Measurements from ENCODE around the gene OR51T1.

Gene OR51T1

GRCh38 chr11:4865855-4866254 lies 15.8 kb upstream of the OR51T1 start:
- H3K9me2 ChIP-seq (replicated peaks; ENCODE audit: control insufficient read depth, low read length): no peaks in the 10 kb centered on the region
- no peak overlapping the region for H3K4me3 ChIP-seq (ENCODE audit: low read length)
- no peaks in the 10 kb centered on the region for H3K9me3 ChIP-seq (ENCODE audit: control insufficient read depth, insufficient read depth, low read length)

GRCh38 chr11:4881188-4881587 lies 512 bp upstream of the OR51T1 start:
- Histone ChIP-seq H3K4me1 (ENCODE audit: control insufficient read depth, low read length) (no peaks in the 10 kb centered on the region), H3K36me3 (ENCODE audit: control insufficient read depth, low read length) (no peaks in the 10 kb centered on the region), H3F3A (ENCODE audit: control insufficient read depth, insufficient read depth) (no peaks in the 10 kb centered on the region), H3K9me2 (replicated peaks; ENCODE audit: control insufficient read depth, low read length) (no peaks in the 10 kb centered on the region), H3K79me2 (ENCODE audit: control insufficient read depth, low read length) (no peaks in the 10 kb centered on the region), H4K20me1 (ENCODE audit: control insufficient read depth, insufficient read depth, low read depth, low read length) (no peaks in the 10 kb centered on the region), H3K27ac (ENCODE audit: low read depth, low read length) (no peak overlapping the region), H3K27me3 (ENCODE audit: control insufficient read depth, low read length) (no peaks in the 10 kb centered on the region), H3K4me3 (ENCODE audit: low read length) (no peak overlapping the region), H3K4me2 (ENCODE audit: low read length) (no peak overlapping the region), H3K9me3 (ENCODE audit: control insufficient read depth, insufficient read depth, low read length) (no peaks in the 10 kb centered on the region)
- no peak for TF ChIP-seq EZH2phosphoT487 (IDR thresholded peaks at IDR 0.05; ENCODE audit: borderline replicate concordance, low read length)
- no peak for TF ChIP-seq CTCF (IDR thresholded peaks at IDR 0.05; ENCODE audit: low read depth, low read length, poor library complexity, severe bottlenecking)

More at GRCh38 chr11:4865855-4866254, 15.8 kb upstream of the OR51T1 start:
- H4K20me1 ChIP-seq (ENCODE audit: control insufficient read depth, insufficient read depth, low read depth, low read length): no peaks in the 10 kb centered on the region
- no peaks in the 10 kb centered on the region for H3K4me1 ChIP-seq (ENCODE audit: control insufficient read depth, low read length)
- H3K36me3 ChIP-seq (ENCODE audit: control insufficient read depth, low read length): no peaks in the 10 kb centered on the region
- no peaks in the 10 kb centered on the region for H3K79me2 ChIP-seq (ENCODE audit: control insufficient read depth, low read length)
- no peaks in the 10 kb centered on the region for H3K27me3 ChIP-seq (ENCODE audit: control insufficient read depth, low read length)
- H3K27ac ChIP-seq (ENCODE audit: low read depth, low read length): no peak overlapping the region
- no peak for TF ChIP-seq CTCF (IDR thresholded peaks at IDR 0.05; ENCODE audit: low read depth, low read length, poor library complexity, severe bottlenecking)
- TF ChIP-seq EZH2phosphoT487 (IDR thresholded peaks at IDR 0.05; ENCODE audit: borderline replicate concordance, low read length): no peak
- no peak overlapping the region for H3K4me2 ChIP-seq (ENCODE audit: low read length)
- H3F3A ChIP-seq (ENCODE audit: control insufficient read depth, insufficient read depth): no peaks in the 10 kb centered on the region

GRCh38 chr11:4882543-4882942 lies 843 bp downstream of the OR51T1 start:
- no peaks in the 10 kb centered on the region for H3K36me3 ChIP-seq (ENCODE audit: control insufficient read depth, low read length)
- TF ChIP-seq EZH2phosphoT487 (IDR thresholded peaks at IDR 0.05; ENCODE audit: borderline replicate concordance, low read length) (no peak), CTCF (IDR thresholded peaks at IDR 0.05; ENCODE audit: low read depth, low read length, poor library complexity, severe bottlenecking) (no peak)
- H3K9me3 ChIP-seq (ENCODE audit: control insufficient read depth, insufficient read depth, low read length): no peaks in the 10 kb centered on the region
- no peaks in the 10 kb centered on the region for H3F3A ChIP-seq (ENCODE audit: control insufficient read depth, insufficient read depth)
- H3K79me2 ChIP-seq (ENCODE audit: control insufficient read depth, low read length): no peaks in the 10 kb centered on the region
- no peaks in the 10 kb centered on the region for H4K20me1 ChIP-seq (ENCODE audit: control insufficient read depth, insufficient read depth, low read depth, low read length)
- H3K4me2 ChIP-seq (ENCODE audit: low read length): no peak overlapping the region
- H3K27me3 ChIP-seq (ENCODE audit: control insufficient read depth, low read length): no peaks in the 10 kb centered on the region
- H3K4me3 ChIP-seq (ENCODE audit: low read length): no peak overlapping the region
- no peaks in the 10 kb centered on the region for H3K9me2 ChIP-seq (replicated peaks; ENCODE audit: control insufficient read depth, low read length)
- H3K4me1 ChIP-seq (ENCODE audit: control insufficient read depth, low read length): no peaks in the 10 kb centered on the region
- no peak overlapping the region for H3K27ac ChIP-seq (ENCODE audit: low read depth, low read length)

- Histone ChIP-seq H3K4me1 (ENCODE audit: control insufficient read depth, low read length) (no peaks in the 10 kb centered on the region), H4K20me1 (ENCODE audit: control insufficient read depth, insufficient read depth, low read depth, low read length) (no peaks in the 10 kb centered on the region), H3K4me3 (ENCODE audit: low read length) (no peak overlapping the region), H3K9me3 (ENCODE audit: control insufficient read depth, insufficient read depth, low read length) (no peaks in the 10 kb centered on the region), H3K27ac (ENCODE audit: low read depth, low read length) (no peak overlapping the region), H3K36me3 (ENCODE audit: control insufficient read depth, low read length) (no peaks in the 10 kb centered on the region), H3K27me3 (ENCODE audit: control insufficient read depth, low read length) (no peaks in the 10 kb centered on the region), H3K9me2 (replicated peaks; ENCODE audit: control insufficient read depth, low read length) (no peaks in the 10 kb centered on the region), H3F3A (ENCODE audit: control insufficient read depth, insufficient read depth) (no peaks in the 10 kb centered on the region), H3K79me2 (ENCODE audit: control insufficient read depth, low read length) (no peaks in the 10 kb centered on the region), H3K4me2 (ENCODE audit: low read length) (no peak overlapping the region)
- no peak for TF ChIP-seq EZH2phosphoT487 (IDR thresholded peaks at IDR 0.05; ENCODE audit: borderline replicate concordance, low read length)
- no peak for TF ChIP-seq CTCF (IDR thresholded peaks at IDR 0.05; ENCODE audit: low read depth, low read length, poor library complexity, severe bottlenecking)
These were observed 2.7 kb downstream of the OR51T1 start for GRCh38 chr11:4884361-4884760.
